GM18499 (cell line): ENCODE data around the gene METTL26.
"Not testable (repeated sequence)": the region's sequence is repeated elsewhere in the genome, so short reads cannot be mapped to it uniquely, and the experiment has no call there.

Experiments used
- ATAC-seq: cut with Tn5 transposase; IDR thresholded peaks from one replicate; pipeline ENCODE4 v1.9.1; 2021; ENCODE audit warnings: moderate number of reproducible peaks; ENCODE audit not compliant: insufficient read depth, unreplicated experiment

METTL26 gene

DNA sequence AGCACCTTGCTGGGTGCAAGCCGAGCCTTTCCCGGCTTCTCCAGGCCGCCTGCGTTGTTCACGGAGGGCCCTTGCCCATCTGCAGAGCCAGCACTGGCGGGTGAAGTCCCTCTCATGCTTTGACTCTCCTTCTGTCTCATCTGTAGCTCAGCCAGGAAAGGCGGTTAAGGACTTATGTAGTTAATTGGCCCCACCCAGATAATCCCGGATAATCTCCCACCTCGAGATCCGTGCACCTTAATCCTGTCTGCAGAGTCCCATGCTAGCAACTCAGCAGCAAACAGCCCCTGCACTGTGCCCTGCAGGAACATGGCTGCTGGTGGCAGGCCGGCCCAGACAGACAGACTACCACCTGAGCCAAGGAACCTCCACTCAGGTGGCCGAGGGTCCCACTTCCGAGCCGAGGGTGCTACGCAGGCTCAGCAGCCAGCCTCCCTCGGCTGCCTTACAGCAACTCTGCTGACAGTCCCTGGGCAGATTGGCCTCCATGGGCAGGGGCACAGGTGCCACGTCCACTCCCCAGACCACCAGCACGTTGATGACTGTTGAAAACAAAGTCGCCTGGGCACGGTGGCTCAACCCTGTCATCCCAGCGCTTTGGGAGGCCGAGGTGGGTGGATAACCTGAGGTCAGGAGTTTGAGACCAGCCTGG lies 29.3 kb downstream of the METTL26 start:
- ATAC-seq = no peak

DNA sequence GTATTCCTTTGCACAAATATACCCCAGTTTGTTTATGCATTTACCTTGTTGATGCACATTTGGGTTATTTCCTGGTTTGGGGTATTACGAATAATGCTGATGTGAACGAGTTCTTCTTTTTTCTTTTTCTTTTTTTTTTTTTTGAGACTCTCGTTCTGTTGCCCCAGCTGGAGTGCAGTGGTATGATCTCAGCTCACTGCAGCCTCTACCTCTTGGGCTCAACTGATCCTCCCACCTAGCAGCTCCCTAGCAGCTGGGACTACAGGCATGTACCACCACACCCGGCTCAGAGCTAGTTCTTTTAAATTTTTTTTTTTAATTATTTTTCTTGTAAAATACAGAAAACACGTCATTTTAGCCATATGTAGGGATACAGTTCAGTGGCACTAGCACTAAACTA lies 32.2 kb downstream of the METTL26 start:
- ATAC-seq = no peak

DNA sequence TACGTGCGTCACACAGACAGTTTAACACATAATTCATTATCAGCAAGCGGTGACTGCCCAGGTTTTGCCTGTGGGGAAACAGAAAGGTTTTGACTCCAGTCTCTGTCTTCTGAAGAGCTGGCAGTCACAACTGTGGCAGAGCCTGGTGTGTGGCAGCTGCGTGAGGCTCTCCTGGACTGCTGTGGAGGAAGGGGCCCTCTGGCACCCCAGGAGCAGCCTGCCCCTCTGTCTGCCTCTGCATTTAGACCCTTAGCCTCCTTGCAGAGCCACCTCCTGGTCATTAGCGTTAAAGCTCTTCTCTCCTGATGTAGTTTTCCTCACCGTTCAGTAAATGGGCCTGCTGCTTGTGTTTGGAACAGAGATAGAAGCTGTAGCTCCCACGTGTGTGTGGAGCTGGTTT lies 35.3 kb downstream of the METTL26 start:
- ATAC-seq = no peak

DNA sequence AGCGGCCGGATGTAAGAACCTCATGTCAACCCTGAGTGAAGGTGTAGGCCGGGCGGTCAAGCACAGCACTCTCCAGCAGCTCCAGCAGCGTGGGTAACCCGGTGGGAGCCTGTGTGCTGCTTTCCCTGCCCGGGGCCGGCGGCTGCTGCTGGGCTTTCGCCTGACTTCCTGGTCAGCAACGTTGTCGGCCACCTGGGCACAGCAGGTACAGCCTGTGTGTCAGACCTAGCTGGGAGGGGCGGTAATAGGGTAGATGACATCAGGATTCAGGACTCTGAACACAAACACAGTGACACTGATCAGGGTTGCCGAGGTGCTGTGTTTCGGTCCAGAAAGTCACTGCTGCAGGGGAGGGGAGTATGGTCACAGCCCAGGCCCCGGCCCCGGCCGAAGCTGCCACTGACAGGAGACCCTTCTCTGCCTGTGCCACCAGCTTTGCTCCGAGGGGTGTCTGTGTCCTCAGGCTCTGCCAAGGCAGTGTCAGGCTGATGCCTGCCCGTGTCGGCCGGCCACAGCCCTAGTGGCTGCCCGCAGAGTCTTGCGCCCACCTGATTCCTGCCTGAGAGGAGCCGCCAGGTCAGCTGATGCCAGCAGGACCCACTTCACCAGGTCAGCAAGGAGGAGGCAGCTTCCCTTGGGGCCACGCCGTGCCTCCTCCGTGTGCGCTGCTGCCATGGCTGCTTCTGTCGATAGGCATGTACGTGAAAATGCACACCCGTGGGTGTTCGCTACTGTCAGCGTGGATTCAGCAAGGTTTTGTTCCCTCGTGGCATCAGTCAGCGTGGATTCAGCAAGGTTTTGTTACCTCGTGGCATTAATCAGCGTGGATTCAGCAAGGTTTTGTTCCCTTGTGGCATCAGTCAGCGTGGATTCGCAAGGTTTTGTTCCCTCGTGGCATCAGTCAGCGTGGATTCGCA lies 37.0 kb downstream of the METTL26 start:
- ATAC-seq = no peak

DNA sequence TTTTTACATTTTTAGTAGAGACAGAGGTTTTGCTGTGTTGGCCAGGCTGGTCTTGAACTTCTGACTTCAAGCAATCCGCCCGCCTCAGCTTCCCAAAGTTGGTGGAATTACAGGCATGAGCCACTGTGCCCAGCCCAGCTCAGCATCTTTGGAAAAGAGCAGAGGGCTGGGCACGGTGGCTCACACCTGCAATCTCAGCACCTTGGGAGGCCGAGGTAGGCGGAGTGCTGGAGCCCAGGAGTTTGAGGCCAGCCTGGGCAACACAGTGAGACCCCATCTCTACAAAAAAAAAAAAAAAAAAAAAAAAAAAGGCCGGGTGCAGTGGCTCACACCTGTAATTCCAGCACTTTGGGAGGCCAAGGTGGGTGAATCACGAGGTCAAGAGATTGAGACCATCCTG lies 38.5 kb downstream of the METTL26 start:
- not testable (repeated sequence) for ATAC-seq

DNA sequence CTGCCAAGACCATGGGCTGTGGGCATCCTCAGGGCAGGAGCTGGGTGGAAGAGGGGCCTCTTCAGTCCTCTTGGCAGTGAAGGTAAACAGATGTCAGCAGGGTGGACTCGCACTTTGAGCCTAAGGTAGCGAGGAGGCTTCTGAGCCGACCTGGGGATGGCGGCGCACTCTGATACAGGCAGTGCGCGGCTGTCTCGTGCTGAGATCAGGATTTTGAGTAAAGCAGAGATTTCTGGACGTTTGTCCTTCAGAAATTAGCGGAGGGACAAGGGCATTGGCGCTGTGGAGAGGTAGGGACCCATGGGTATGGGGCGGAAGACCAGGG lies 39.4 kb downstream of the METTL26 start:
- no peak for ATAC-seq

DNA sequence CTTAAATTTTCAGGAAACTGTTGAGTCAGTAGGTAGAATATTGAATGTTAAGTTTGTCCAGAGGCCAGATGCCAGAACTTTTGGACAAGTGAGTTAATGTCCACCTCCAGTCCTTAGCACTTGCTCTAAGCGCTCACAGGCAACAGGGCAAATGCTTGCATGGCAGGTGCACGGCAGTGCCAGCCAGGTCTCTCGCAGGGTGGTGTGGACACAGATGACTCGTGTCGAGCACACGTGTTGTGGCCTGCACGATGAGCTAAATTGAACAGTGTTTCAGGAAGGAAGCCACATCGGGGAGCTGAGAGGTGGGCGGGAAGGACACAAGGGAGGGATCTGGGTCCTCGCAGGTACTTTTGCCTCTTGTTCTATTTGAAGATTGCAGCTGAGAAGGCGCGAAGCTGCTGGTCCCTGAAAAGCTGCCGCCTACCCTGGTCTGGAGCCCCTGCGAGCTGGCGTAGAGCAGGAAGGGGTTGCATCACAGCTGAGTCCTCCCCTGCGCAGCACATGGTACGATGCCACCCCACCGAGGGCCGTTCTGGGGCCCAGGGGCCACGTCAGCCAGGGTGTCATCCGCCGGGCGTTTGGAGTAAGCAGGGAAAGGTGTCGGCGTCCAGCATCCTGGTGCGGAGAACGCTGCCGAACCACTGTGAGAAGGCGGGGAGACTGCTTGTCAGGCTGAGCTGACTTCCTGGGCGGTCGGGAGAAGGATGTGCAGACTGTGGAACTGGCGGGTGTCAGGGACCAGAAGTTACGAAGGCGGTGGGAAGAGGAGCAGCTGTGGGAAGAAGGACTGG lies 40.0 kb downstream of the METTL26 start:
- no peak for ATAC-seq

DNA sequence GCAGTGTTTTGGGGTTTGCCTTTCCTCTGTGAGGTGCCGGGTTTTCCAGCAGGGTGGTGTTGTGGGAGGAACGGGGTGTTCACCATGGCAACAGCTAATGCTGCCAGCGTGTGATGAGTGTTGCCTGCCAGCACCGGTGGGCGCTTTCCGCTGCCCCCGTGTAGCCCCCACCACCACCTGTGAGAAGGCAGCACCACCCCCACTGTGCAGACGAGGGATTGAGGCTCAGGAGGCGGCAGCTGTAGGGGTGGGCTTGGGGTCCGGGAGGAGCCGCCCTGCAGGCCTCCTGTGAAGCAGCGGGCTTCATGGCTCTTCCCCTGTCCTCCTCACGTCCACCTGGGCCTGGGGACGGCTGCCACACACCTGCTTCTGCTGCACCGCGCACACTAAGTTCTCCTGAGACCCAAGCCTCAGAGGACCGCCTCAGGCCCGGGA lies 41.0 kb downstream of the METTL26 start:
- no peak for ATAC-seq

DNA sequence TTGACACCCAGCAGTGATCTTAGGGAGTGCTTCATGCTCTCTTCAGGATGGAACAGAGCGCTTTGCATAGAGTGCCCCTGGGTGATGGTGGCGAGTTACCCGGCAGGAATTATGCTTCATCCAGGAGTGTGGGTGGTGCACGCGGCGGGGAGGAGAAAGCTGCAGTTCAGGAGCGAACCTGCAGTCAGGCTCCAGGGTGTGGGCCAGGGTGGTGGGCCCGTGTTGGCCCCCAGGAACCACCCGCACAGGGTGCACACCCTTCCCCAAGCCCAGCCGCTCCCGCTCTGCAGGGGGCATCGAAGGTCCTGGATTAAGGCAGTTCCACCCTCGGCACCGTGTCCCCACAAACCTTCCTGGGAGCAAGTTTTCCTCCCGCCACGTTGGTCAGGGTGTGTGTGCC lies 42.3 kb downstream of the METTL26 start:
- ATAC-seq = no peak

DNA sequence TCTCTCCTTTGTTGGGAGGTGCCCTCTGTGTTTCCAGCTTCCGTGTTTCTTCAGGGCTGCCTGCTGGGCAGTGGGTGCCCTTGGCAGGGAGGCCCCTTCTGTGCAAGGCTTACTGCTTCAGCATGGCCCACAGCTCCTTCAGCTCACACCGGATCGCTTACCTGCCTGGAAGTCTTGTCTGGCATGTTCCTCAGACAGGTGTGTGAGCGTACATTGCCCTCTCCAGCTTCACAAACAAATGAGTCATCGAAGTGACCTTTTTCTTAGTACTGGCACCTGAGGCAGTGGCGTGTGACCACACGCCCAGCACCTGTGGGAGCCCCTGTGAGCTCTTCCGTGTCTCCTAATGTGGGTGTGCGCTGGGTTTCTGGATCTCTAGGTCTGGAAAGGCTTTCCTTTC lies 42.7 kb downstream of the METTL26 start:
- no peak for ATAC-seq

DNA sequence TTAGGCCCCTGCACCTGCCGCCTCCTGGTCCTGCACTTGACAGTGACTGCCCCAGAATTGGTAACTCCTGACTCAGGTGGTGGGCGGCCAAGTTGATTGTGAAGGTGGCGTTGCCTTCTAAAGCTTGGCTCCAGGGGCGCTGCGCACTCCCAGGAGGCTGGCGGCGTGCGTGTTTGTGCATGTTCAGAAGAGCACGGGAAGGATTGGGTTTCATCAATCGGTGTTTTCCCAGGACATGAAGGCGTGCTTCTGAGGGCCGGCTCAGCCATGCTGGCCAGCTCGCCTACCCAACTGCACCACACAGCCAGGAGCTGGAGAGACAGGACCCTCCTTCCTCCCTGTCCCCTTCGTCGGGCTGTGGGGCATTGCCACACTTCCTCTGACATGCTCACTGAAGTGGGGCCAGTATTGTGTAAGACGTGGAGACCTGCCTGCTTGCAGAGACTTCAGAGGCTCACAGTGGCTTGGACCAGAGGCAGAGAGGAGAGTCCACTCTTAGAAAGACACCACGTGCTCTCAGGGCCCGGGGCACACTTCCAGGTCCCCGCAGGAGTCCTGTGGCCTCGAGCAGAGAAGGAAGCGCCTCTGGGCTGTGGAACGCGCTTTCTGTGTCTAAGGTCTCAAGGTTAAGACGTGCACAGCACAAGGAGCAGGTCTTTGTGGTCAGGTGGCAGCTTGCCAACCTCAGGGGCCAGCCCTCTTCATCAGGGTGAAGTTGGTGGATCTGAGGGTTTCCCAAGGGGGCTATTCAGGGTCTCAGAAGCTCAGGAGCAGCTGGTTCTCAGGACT lies 43.4 kb downstream of the METTL26 start:
- ATAC-seq = no peak

DNA sequence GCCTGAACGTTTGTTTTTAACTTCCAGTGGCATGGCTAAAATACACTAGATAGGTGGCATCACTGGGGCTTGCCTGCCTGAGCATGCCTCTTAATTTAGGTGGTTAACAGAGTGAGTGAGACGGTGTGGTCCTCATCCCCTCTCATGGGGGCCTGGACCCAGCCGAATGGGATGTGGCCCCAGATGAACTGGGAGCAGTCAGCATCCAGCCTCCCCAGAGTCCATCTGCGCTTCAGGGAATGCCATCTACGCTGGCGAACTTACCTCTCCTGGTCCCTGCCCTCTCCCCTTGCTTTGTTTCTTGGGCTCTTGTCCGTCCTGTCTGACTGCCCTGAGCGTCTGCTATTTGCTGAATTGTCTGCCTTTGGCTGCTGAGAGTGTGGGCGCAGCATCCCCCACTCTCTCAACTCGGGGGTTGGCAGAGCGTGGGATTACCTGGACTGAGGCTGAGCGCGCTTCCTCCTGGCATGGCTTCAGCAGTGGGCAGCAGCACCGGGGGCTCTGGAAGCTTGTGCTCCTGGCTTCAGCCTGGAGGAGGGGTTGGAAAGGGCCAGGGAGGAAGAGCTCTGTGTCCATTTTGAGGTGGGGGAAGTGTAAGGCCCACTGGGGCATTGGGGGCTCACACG lies 44.1 kb downstream of the METTL26 start:
- no peak for ATAC-seq

DNA sequence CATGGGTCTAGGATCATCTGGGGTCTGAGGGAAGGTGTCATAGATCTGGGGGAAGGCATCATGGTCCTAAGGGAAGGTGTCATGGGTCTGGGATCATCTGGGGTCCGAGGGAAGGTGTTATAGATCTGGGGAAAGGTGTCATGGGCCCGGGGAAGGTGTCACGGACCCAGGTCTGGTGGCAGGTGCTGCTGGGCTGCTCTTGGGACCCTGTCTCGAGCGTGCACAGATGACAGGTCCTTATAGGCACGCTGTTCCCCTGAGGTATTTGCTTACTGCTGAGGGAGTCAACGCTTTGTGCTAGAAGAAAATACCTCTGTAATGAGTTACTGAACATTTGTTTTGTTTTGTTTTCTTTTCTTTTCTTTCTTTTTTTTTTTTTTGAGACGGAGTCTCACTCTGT lies 44.9 kb downstream of the METTL26 start:
- ATAC-seq = no peak

DNA sequence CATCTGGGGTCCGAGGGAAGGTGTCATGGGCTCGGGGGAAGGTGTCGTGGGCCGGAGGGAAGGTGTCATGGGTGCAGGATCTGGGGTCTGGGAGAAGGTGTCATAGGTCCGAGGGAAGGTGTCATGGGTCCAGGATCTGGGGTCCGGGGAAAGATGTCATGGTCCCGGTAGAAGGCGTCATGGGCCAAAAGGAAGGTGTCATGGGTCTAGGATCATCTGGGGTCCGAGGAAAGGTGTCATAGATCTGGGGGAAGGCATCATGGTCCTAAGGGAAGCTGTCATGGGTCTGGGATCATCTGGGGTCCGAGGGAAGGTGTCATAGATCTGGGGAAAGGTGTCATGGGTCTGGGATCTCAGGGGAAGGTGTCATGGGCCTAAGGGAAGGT lies 45.3 kb downstream of the METTL26 start:
- ATAC-seq = no peak

DNA sequence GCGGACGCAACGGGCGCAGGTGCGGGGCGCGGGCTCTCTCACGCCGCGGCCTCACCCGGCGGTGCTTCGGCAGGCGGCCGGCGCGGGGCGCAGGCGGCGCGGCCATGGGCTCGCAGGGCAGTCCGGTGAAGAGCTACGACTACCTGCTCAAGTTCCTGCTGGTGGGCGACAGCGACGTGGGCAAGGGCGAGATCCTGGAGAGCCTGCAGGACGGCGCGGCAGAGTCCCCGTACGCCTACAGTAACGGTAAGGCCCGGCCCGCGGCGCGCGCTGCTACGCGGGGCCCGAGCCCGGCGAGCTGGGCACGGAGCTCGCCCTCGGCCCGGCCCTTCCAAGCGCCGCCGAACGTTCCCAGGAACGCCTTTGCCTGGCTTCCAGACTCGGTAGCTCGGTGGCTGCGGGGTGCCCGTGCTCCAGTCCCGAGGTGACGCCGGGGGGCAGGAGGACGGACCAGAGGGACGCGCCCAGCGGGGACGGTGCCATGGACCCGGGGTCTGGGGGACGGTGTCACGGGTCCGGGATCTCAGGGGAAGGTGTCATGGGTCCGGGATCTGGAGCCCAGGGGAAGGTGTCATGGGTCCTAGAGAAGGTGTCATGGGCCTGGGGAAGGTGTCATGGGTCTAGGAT lies 45.8 kb downstream of the METTL26 start:
- ATAC-seq = no peak

DNA sequence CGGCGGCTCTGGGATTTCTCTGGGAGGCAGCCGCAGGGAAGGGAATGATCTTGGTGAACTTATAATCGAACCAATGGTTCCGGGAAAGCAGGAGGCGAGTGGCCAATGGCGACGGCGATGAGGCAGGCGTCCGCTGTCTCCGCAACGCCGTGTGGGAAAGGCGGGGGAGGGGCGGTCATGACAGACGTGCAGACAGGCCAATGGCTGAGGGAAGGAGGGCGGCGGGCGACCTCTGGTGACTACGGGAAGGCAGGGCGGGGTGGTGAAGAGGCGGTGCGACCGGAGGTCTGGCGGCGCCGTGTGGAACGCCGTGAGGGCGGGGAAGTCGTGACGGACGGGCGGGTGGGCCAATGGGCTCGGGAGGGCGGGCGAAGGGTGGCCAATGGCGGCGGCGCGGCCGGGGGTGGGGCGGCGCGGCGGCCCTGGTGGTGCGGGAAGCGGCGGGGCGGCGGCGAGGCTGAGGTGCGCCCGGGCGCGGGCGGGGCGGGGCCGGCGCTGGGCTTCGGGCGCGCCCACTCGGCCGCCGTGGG lies 46.4 kb downstream of the METTL26 start, which contains the start of gene RAB40C:
TSS of gene RAB40C (plus strand) at position 409 of the 530 bp plus-strand sequence. CDS start 226 bp downstream, outside the sequence.
- peak; percentile 56 for ATAC-seq

DNA sequence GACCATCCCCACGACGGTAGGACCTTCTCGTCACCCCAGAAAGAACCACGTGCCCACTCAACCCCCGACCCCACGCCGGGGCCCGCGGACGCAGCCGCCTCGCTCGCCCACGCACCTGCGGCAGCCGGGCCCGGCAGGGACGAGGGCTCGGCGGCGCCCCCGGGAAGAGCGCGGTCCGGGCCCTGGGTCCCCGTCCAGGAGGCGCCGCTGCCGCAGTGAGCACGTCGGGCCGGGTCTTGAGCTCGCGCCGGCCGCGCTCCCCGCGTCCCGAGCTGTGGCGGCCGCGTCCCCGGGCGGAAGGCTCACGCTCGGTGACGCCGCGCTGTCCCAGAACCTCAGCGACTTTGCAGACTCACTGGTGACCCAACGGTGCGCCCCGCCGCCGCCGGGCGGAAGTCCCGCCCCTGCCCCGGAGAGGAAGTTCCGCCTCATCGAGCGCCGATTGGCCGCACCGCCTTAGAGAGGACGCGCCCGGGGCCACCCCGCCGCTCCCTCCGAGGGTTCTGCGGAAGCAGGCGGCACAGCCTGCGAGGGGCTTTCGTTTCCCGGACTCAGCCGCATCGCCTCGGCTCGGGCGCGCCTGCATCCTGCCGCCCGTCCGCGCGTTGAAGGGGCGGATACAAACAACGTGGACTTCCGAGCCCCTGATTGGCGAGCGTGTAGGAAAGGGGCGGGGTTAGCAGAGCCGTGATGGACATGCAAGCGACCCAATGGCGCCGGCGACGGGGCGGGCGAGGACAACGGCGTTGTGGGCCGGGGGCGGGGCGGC lies 47.0 kb downstream of the METTL26 start:
- ATAC-seq = peak; percentile 55

DNA sequence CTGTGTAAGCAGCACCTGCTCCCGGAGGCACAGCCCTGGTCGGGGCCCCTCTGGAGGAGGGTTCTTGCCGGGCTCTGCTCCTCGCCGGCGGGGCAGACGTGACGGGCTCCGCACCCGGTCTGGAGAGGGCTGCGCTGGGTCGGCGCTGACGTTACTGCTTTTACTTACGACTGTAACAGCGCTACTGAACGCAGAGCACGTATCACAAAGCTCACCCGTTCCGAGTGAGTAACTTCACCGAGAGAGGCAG lies 47.5 kb downstream of the METTL26 start:
- no peak for ATAC-seq
